ENCODE results near the gene ZNF862. TPM values are rescaled to one million over a fixed set of nuclear protein-coding genes. Genes with fewer than 3 reads are reported as not detected.
A peak's percentile ranks its signal among the peaks of the same experiment; 100 is the strongest.

ZNF862 gene
- polyA plus RNA-seq, 1 of the 3 experiments (the other 2 are of a cell fraction) = 17.3 TPM

- TF ChIP-seq POLR2AphosphoS5 (IDR thresholded peaks at IDR 0.05; ENCODE audit: low read depth, low read length) (peak; percentile 84), RAD21 (IDR thresholded peaks at IDR 0.05; ENCODE audit: low read length) (peak; percentile 17; the same call in 1 of the 2 replicates), USF2 (IDR thresholded peaks at IDR 0.05; ENCODE audit: borderline replicate concordance, low read depth, low read length) (no peak), MEF2A (IDR thresholded peaks at IDR 0.05; ENCODE audit: borderline replicate concordance, low read depth) (no peak), RFX5 (IDR thresholded peaks at IDR 0.05; ENCODE audit: low read length) (no peak; the same call in 1 of the 2 replicates), EP300 (IDR thresholded peaks at IDR 0.05; ENCODE audit: borderline replicate concordance in 1 of 2, low read depth in 1 of 2, low read length in 1 of 2) (peak in 1 of 2 experiments; percentile 23; a peak in 2 of 4 replicates), EZH2phosphoT487 (IDR thresholded peaks at IDR 0.05; ENCODE audit: borderline replicate concordance, low read depth) (no peak), CTCF (IDR thresholded peaks at IDR 0.05) (peak; percentile 12; the same call in 1 of the 2 replicates), TAF1 (IDR thresholded peaks at IDR 0.05; ENCODE audit: borderline replicate concordance, low read depth, low read length) (peak; percentile 74)
Measured at GRCh38 chr7:149838224-149838991, at the start of gene ZNF862 (continued).

GRCh38 chr7:149789101-149789500 is 49.1 kb upstream of the ZNF862 start:
- no peak overlapping the region for H3K9ac ChIP-seq
- H3K79me2 ChIP-seq (ENCODE audit: insufficient read depth) = no peaks in the 10 kb centered on the region
- no peak overlapping the region for H3K4me2 ChIP-seq
- H3K36me3 ChIP-seq (replicated peaks in 1 of 2; ENCODE audit: control insufficient read depth in 1 of 2, insufficient read depth in 2 of 2, low read length in 1 of 2) = no peaks in the 10 kb centered on the region
- no peak overlapping the region; a peak in 1 of 4 replicates for H3K4me3 ChIP-seq (ENCODE audit: low read depth in 2 of 2, low read length in 1 of 2)
- no peak for DNase-seq
- TF ChIP-seq YY1 (IDR thresholded peaks at IDR 0.05; ENCODE audit: low read depth) = no peak
- no peak for TF ChIP-seq RXRA (IDR thresholded peaks at IDR 0.05; ENCODE audit: borderline replicate concordance, low read depth)
- TF ChIP-seq SIN3A (IDR thresholded peaks at IDR 0.05; ENCODE audit: borderline replicate concordance, low read depth, low read length) = no peak
- TF ChIP-seq NRF1 (IDR thresholded peaks at IDR 0.05; ENCODE audit: low read depth, low read length) = no peak
- TF ChIP-seq USF2 (IDR thresholded peaks at IDR 0.05; ENCODE audit: borderline replicate concordance, low read depth, low read length) = no peak
- POLR2A ChIA-PET = interaction anchor here (1.4 kb wide), 1 partner anchor 17 kb away, joined by 3 read pairs; no protein-coding TSS in a partner anchor
- no peak overlapping the region for H3K27ac ChIP-seq (ENCODE audit: low read depth in 2 of 2, low read length in 1 of 2)
- peaks cover 44% of the 10 kb centered on the region for H3K27me3 ChIP-seq (ENCODE audit: insufficient read depth)
- peaks cover 0 to 29% of the 10 kb centered on the region in 2 experiments; a peak in 1 of 4 replicates for H3K4me1 ChIP-seq (ENCODE audit: control insufficient read depth in 1 of 2, insufficient read depth in 2 of 2, low read depth in 1 of 2, low read length in 1 of 2)
- CTCF ChIA-PET = interaction anchor here (0.7 to 16.9 kb wide), 16 partner anchors 12 to 76 kb away, joined by 3 to 189 read pairs (median 5); partner anchors contain the start of gene ZNF467
- no peak overlapping the region for H2AFZ ChIP-seq (ENCODE audit: low read depth)
- no peaks in the 10 kb centered on the region for H3K9me2 ChIP-seq
- WGBS (ENCODE audit: low lambda C conversion rate) = 20% methylated on average over 19 of the region's 19 CpGs
- no peaks in the 10 kb centered on the region for H3K9me3 ChIP-seq
- H3F3A ChIP-seq (replicated peaks; ENCODE audit: insufficient read depth) = no peaks in the 10 kb centered on the region
- no peaks in the 10 kb centered on the region for H4K20me1 ChIP-seq (ENCODE audit: insufficient read depth)
